ENCODE measurements around the gene FGF12.

The FGF12 gene

GRCh38 chr3:192487033-192487432, 240.3 kb downstream of the FGF12 start:
- DNase-seq: no peak

- DNase-seq: no peak
Measured at GRCh38 chr3:192482809-192483208, 244.5 kb downstream of the FGF12 start.

GRCh38 chr3:192482391-192482790, 244.9 kb downstream of the FGF12 start:
- no peak for DNase-seq

GRCh38 chr3:192481638-192482037, 245.7 kb downstream of the FGF12 start:
- DNase-seq: no peak

- DNase-seq: peak; percentile 44
Measured at GRCh38 chr3:192467230-192468140, 259.9 kb downstream of the FGF12 start.

GRCh38 chr3:192449036-192449435, 278.3 kb downstream of the FGF12 start:
- DNase-seq: no peak

GRCh38 chr3:192445770-192446644, 281.3 kb downstream of the FGF12 start:
- no peak for DNase-seq

- no peak for DNase-seq
Measured at GRCh38 chr3:192444791-192445106, 282.6 kb downstream of the FGF12 start.

GRCh38 chr3:192444096-192444790, 283.1 kb downstream of the FGF12 start:
- peak; percentile 48 for DNase-seq

GRCh38 chr3:192435241-192435640, 292.1 kb downstream of the FGF12 start:
- no peak for DNase-seq

GRCh38 chr3:192434186-192434585, 293.2 kb downstream of the FGF12 start:
- DNase-seq: no peak

GRCh38 chr3:192433704-192434103, 293.6 kb downstream of the FGF12 start:
- DNase-seq: no peak

GRCh38 chr3:192422997-192423342, 304.4 kb downstream of the FGF12 start:
- no peak for DNase-seq

- DNase-seq: no peak
Measured at GRCh38 chr3:192422321-192422996, 304.9 kb downstream of the FGF12 start.

- no peak for DNase-seq
Measured at GRCh38 chr3:192419312-192419711, 308.0 kb downstream of the FGF12 start.

- no peak for DNase-seq
Measured at GRCh38 chr3:192417559-192418055, 309.7 kb downstream of the FGF12 start.

- DNase-seq: no peak
Measured at GRCh38 chr3:192417017-192417416, 310.3 kb downstream of the FGF12 start.

GRCh38 chr3:192413461-192413860, 313.9 kb downstream of the FGF12 start:
- DNase-seq: no peak

- DNase-seq: no peak
Measured at GRCh38 chr3:192410684-192410960, 316.7 kb downstream of the FGF12 start.

GRCh38 chr3:192409838-192410683, 317.3 kb downstream of the FGF12 start:
- no peak for DNase-seq

GRCh38 chr3:192409201-192409837, 318.0 kb downstream of the FGF12 start:
- no peak for DNase-seq

All from activated naive CD4-positive, alpha-beta T cell treated with Interleukin-2 at 50 U/mL for 16 hours (primary cell).